K562 (cell line): Measurements from ENCODE around the gene EMC6. TPM values are rescaled to one million over a fixed set of nuclear protein-coding genes. Genes with fewer than 3 reads are reported as not detected.

Experiments
- ATAC-seq: fragments of 200-7000 bp; cut with Tn5 transposase; 3 replicates; pipeline ENCODE4 v1.9.1; 2020; ENCODE audit warnings: moderate library complexity
- BruUV-seq: library from RNA; stranded (reverse); fragments of 400-500 nt; replicated peaks from 2 replicates; lab custom pipeline; 2021; lab: Mats Ljungman, UMichigan
- CTCF ChIA-PET: fragments of 300-600 bp; formaldehyde crosslinking; extraction: SDS; loops from one replicate; lab custom pipeline; 2021; ENCODE audit warnings: low intra/inter-chr PET ratio; lab: Yijun Ruan, JAX
- POLR2A ChIA-PET: fragments of 300-600, 350-650 bp; sonication (Branson Sonifier 250); formaldehyde crosslinking; extraction: SDS; loops from one replicate; lab custom pipeline; 2021; ENCODE audit warnings: antibody characterized with exemption, inconsistent platforms; lab: Yijun Ruan, JAX
- DNase-seq, 4 experiments: peaks; one replicate each; pipeline versions ENCODE4 v3.0.0 to v3.0.0-alpha.2; 2011 to 2018; ENCODE audit warnings: low spot score in 3 of 4, mixed read lengths in 3 of 4; ENCODE audit errors: extremely low read depth in 1 of 4
- FAIRE-seq: peaks from 2 replicates; lab custom pipeline; 2011; peaks lifted over from hg19 to GRCh38; lab: Jason Lieb, UNC
- H2AFZ ChIP-seq: 2 replicates; pipeline ENCODE4 v1.6.0; 2011; ENCODE audit warnings: low read depth, low read length, control low read depth, inconsistent platforms
- H3K27ac ChIP-seq: fragments of 200-600 bp; 3 replicates; pipeline ENCODE4 v1.8.0; 2011; ENCODE audit warnings: low read depth, mild to moderate bottlenecking, control low read depth, inconsistent platforms, low read length, moderate library complexity, mixed read lengths; ENCODE audit errors: extremely low read depth
- H3K27me3 ChIP-seq, 2 experiments: fragments of 300-600 bp in 1 of 2; 2 replicates in 1 of 2; 3 replicates in 1 of 2; pipeline versions ENCODE4 v1.6.0 to v1.8.0; 2011; ENCODE audit warnings: inconsistent platforms in 2 of 2, low read length in 2 of 2, mild to moderate bottlenecking in 1 of 2, mixed read lengths in 1 of 2, moderate library complexity in 1 of 2; ENCODE audit not compliant: control insufficient read depth in 2 of 2, insufficient read depth in 2 of 2
- H3K36me3 ChIP-seq: fragments of 300-600 bp; 3 replicates; pipeline ENCODE4 v1.8.0; 2011; ENCODE audit warnings: mild to moderate bottlenecking, low read length, inconsistent platforms; ENCODE audit not compliant: control insufficient read depth, insufficient read depth
- H3K4me1 ChIP-seq, 2 experiments: fragments of 200-600 bp in 1 of 2; replicated peaks in 1 of 2; 2 replicates in 1 of 2; 3 replicates in 1 of 2; pipeline versions ENCODE4 v1.5.1 to v1.8.0; 2011; ENCODE audit warnings: inconsistent platforms in 2 of 2, low read length in 2 of 2, mild to moderate bottlenecking in 1 of 2, mixed read lengths in 1 of 2, moderate library complexity in 1 of 2; ENCODE audit not compliant: control insufficient read depth in 2 of 2, insufficient read depth in 2 of 2
- H3K4me2 ChIP-seq: 2 replicates; pipeline ENCODE4 v1.6.1; 2011; ENCODE audit warnings: low read length, control low read depth, inconsistent platforms, mixed read lengths; ENCODE audit not compliant: insufficient read depth
- H3K4me3 ChIP-seq: fragments of 200-600 bp; sonication (generic), shearing (Covaris generic); 2 replicates; pipeline ENCODE4 v1.5.1; 2016; ENCODE audit warnings: control low read depth, inconsistent platforms
- H3K79me2 ChIP-seq: fragments of 200-600 bp; 3 replicates; pipeline ENCODE4 v1.8.0; 2011; ENCODE audit warnings: low read length, inconsistent platforms; ENCODE audit not compliant: control insufficient read depth, insufficient read depth
- H3K9ac ChIP-seq, 2 experiments: 2 replicates each; pipeline versions ENCODE4 v1.6.0 to v1.6.1; 2011; ENCODE audit warnings: low read depth in 2 of 2, low read length in 2 of 2, control low read depth in 1 of 2, inconsistent platforms in 1 of 2, mild to moderate bottlenecking in 1 of 2, mixed read lengths in 1 of 2; ENCODE audit not compliant: insufficient read depth in 1 of 2
- H3K9me1 ChIP-seq: one replicate; pipeline ENCODE4 v1.6.0; 2011; ENCODE audit warnings: inconsistent platforms, mild to moderate bottlenecking, low read length, moderate library complexity; ENCODE audit not compliant: control insufficient read depth, insufficient read depth
- H3K9me3 ChIP-seq: replicated peaks from 2 replicates; pipeline ENCODE4 v1.5.1; 2011; ENCODE audit warnings: low read depth, low read length, inconsistent platforms; ENCODE audit not compliant: control insufficient read depth, insufficient read depth
- H4K20me1 ChIP-seq: replicated peaks from 2 replicates; pipeline ENCODE4 v1.6.1; 2011; ENCODE audit warnings: low read length, inconsistent platforms, mixed read lengths; ENCODE audit not compliant: control insufficient read depth, insufficient read depth
- FOXA1 ChIP-seq: fragments of 450-650 bp; IDR thresholded peaks from 2 replicates; pipeline ENCODE4 v1.6.1; 2016; ENCODE audit warnings: mild to moderate bottlenecking, borderline replicate concordance
- FOXK1 ChIP-seq: sonication (generic); formaldehyde crosslinking; IDR thresholded peaks from 2 replicates; pipeline ENCODE4 v1.8.0; 2022; ENCODE audit warnings: missing genetic modification reagents, mild to moderate bottlenecking, borderline replicate concordance
- GATA2 ChIP-seq: sonication (generic); formaldehyde crosslinking; IDR thresholded peaks from 2 replicates; pipeline ENCODE4 v1.4.0; 2020; ENCODE audit warnings: mild to moderate bottlenecking, missing genetic modification reagents
- HLTF ChIP-seq: fragments of 450-650 bp; IDR thresholded peaks from 2 replicates; pipeline ENCODE4 v1.6.1; 2016
- HNRNPH1 ChIP-seq: fragments of 200-400 bp; formaldehyde crosslinking; optimal IDR thresholded peaks from 2 replicates; pipeline ENCODE3; 2017; ENCODE audit warnings: low read depth, mild to moderate bottlenecking, low read length, moderate library complexity
- KDM1A ChIP-seq, 2 experiments: fragments of 450-650 bp; IDR thresholded peaks; 2 replicates each; pipeline ENCODE4 v1.6.1; 2016; ENCODE audit warnings: mild to moderate bottlenecking in 2 of 2
- L3MBTL2 ChIP-seq: fragments of 450-650 bp; IDR thresholded peaks from 2 replicates; pipeline ENCODE4 v1.6.1; 2016; ENCODE audit warnings: mild to moderate bottlenecking, moderate library complexity
- MCM2 ChIP-seq: fragments of 450-650 bp; IDR thresholded peaks from 2 replicates; pipeline ENCODE4 v1.6.1; 2017; ENCODE audit warnings: low read depth, mild to moderate bottlenecking
- MYBL2 ChIP-seq, 2 experiments: fragments of 450-650 bp in 1 of 2; sonication (generic) in 1 of 2; formaldehyde crosslinking in 1 of 2; IDR thresholded peaks; 2 replicates each; pipeline versions ENCODE4 v1.6.1 to v1.8.1; 2017 to 2022; ENCODE audit warnings: borderline replicate concordance in 1 of 2, inconsistent platforms in 1 of 2, low read depth in 1 of 2, mild to moderate bottlenecking in 1 of 2, missing genetic modification reagents in 1 of 2, moderate library complexity in 1 of 2
- NFE2L1 ChIP-seq: fragments of 450-650 bp; IDR thresholded peaks from 2 replicates; pipeline ENCODE4 v1.6.1; 2016; ENCODE audit warnings: missing genetic modification characterization, low read depth, mild to moderate bottlenecking, missing compliant biosample characterization, moderate library complexity, borderline replicate concordance
- PTTG1 ChIP-seq: fragments of 450-650 bp; IDR thresholded peaks from 2 replicates; pipeline ENCODE4 v1.6.1; 2016; ENCODE audit warnings: low read depth, mild to moderate bottlenecking, missing genetic modification characterization, missing compliant biosample characterization
- RBM17 ChIP-seq: fragments of 200-400 bp; formaldehyde crosslinking; IDR thresholded peaks from 2 replicates; pipeline ENCODE4 v1.6.1; 2017; ENCODE audit warnings: low read depth, mild to moderate bottlenecking, low read length, borderline replicate concordance
- SMARCE1 ChIP-seq: fragments of 450-650 bp; IDR thresholded peaks from 2 replicates; pipeline ENCODE4 v1.7.1; 2016; ENCODE audit warnings: mild to moderate bottlenecking
- TEAD4 ChIP-seq, 2 experiments: sonication (generic) in 1 of 2; formaldehyde crosslinking in 1 of 2; IDR thresholded peaks; 2 replicates each; pipeline versions ENCODE4 v1.6.1 to v1.8.0; 2012 to 2022; ENCODE audit warnings: borderline replicate concordance in 1 of 2, inconsistent platforms in 1 of 2, low read length in 1 of 2, mild to moderate bottlenecking in 1 of 2, missing genetic modification reagents in 1 of 2
- ZNF134 ChIP-seq: fragments of 250-450 bp; sonication (Bioruptor Pico); conservative IDR thresholded peaks from 2 replicates; pipeline ENCODE4 v1.4.0; 2020
- ZNF431 ChIP-seq: sonication (generic); formaldehyde crosslinking; IDR thresholded peaks from 2 replicates; pipeline ENCODE4 v1.8.0; 2022; ENCODE audit warnings: mild to moderate bottlenecking, missing genetic modification reagents
- ZNF584 ChIP-seq: fragments of 200-800 bp; sonication (Bioruptor generic); IDR thresholded peaks from 2 replicates; pipeline ENCODE4 v1.6.1; 2016; ENCODE audit warnings: low read depth, mild to moderate bottlenecking, missing genetic modification characterization, missing compliant biosample characterization
- WGBS: fragments of 100-300 bp; shearing (Covaris generic); methylation state at CpG from one replicate; pipeline ENCODE4 v1.1.6; 2016; ENCODE audit warnings: low coverage, mixed read lengths; ENCODE audit not compliant: insufficient coverage; ENCODE audit errors: missing lambda C conversion rate; 5-methylcytosine and 5-hydroxymethylcytosine counted together
- in situ Hi-C: fragments of 300-500 bp; cut with MboI; formaldehyde crosslinking; loops from 4 replicates; pipeline ENCODE4 v1.15.0; 2018; ENCODE audit warnings: inconsistent platforms, mixed read lengths
- intact Hi-C: fragments of 100-400 bp; cut with micrococcal nuclease; formaldehyde crosslinking; loops from 2 replicates; pipeline ENCODE4 v1.14.2; 2022
- polyA plus RNA-seq, 8 experiments: library from polyadenylated mRNA; depleted of rRNA in 4 of 8; stranded (reverse) in 5 of 8; unstranded in 3 of 8; fragments of >200 nt; fragmentation: Nextera tagmentation in 2 of 8; fragmentation: Illumina TruSeq in 1 of 8; extraction: Ambion mirVana in 2 of 8; extraction: Trizol in 1 of 8; gene quantifications; 2 replicates each; pipeline versions ENCODE4 v1.2.1 to v1.2.3, GENCODE V29; 2011 to 2014; ENCODE audit warnings: inconsistent platforms in 1 of 8, missing spikeins in 1 of 8
- total RNA-seq, 7 experiments: library from RNA; depleted of rRNA in 6 of 7; stranded (reverse); fragments of >200 nt in 6 of 7; fragmentation: Illumina TruSeq in 2 of 7; extraction: Trizol in 2 of 7; gene quantifications; 2 replicates each; pipeline versions ENCODE4 v1.2.1 to v1.2.3, GENCODE V29; 2011 to 2021; ENCODE audit warnings: low replicate concordance in 1 of 7
- TF ChIP-seq, protein P1 (sequence below): fragments of 450-650 bp; IDR thresholded peaks from 2 replicates; pipeline ENCODE4 v1.6.1; 2016; ENCODE audit warnings: low read depth, mild to moderate bottlenecking, moderate library complexity
- TF ChIP-seq, protein P2 (sequence below): fragments of 250-450 bp; sonication (Bioruptor Pico); IDR thresholded peaks from 2 replicates; pipeline ENCODE4 v1.4.0; 2020
- TF ChIP-seq, protein P3 (sequence below): fragments of 200-800 bp; sonication (Bioruptor generic); IDR thresholded peaks from 2 replicates; pipeline ENCODE4 v1.6.1; 2017; ENCODE audit warnings: missing genetic modification characterization, missing compliant biosample characterization

The EMC6 gene
- total and polyA plus RNA-seq, 9 of the 15 experiments (the other 6 are each of a cell fraction or from before 2014, with no cell fraction given), result 2.9 to 136 (median 24.9) TPM

DNA sequence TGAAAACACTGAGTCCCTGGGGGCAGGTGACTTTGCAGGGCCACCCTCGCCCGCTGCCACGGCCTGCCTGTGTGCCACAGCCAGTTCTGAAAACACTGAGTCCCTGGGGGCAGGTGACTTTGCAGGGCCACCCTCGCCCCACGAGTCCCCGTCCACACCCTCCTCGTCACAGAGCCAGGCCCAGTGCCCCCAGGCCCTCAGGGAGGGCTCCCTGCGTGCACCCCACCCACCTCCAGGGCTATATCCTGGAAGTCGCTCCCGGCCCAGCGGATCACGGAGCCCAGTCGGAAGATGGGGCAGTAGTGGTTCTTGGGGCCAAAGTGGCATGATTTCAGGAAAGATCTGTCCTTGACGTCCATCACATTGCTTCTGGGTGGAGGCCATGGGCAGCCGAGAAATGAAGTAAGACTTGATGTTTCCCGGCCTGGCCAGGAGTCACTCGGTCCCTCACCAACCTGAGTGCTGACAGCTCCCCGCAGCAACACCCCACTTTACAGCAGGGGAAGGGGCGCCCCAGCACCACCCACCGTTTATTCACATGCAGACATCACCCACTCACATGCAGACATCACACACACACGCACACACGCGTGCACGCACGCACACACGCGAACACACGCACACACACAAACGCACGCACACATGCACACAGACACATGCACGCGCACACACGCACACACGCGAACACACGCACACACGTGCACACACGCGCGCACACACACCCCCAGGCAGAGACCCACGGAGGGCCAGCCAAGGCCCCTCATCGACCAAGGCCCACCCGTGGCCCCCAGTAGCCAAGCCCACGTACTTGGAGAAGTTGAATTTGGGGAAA, 20.9 kb downstream of the EMC6 start:
- no peak for FAIRE-seq
- H3K4me1 ChIP-seq, result peaks cover 0 to 28% of the 10 kb centered on the region in 2 experiments; a peak in 2 of 5 replicates
- in situ Hi-C loops, result no loop called here
- H3K27me3 ChIP-seq, result no peaks in the 10 kb centered on the region
- H3K9me1 ChIP-seq, result no peaks in the 10 kb centered on the region
- ChIA-PET CTCF (no interaction called here), POLR2A (no interaction called here)
- no peak for ATAC-seq
- TF ChIP-seq MCM2 (no peak), GATA2 (no peak), KDM1A (IDR thresholded peaks at IDR 0.05) (no peak), SMARCE1 (no peak), FOXA1 (no peak), L3MBTL2 (no peak), HLTF (no peak), PTTG1 (no peak), RBM17 (no peak), ZNF431 (no peak), TEAD4 (IDR thresholded peaks at IDR 0.05; ENCODE audit: low read length) (no peak), TEAD4 (CRISPR knock-in tag; IDR thresholded peaks at IDR 0.05; ENCODE audit: borderline replicate concordance) (no peak), NFE2L1 (tag) (no peak), FOXK1 (CRISPR knock-in tag) (no peak), ZNF584 (CRISPR knock-in tag) (no peak), MYBL2 (IDR thresholded peaks at IDR 0.05; ENCODE audit: low read depth) (no peak), MYBL2 (CRISPR knock-in tag; IDR thresholded peaks at IDR 0.05; ENCODE audit: borderline replicate concordance) (no peak), HNRNPH1 (no peak), ZNF134 (CRISPR knock-in tag) (no peak)
- TF ChIP-seq, protein P1, sequence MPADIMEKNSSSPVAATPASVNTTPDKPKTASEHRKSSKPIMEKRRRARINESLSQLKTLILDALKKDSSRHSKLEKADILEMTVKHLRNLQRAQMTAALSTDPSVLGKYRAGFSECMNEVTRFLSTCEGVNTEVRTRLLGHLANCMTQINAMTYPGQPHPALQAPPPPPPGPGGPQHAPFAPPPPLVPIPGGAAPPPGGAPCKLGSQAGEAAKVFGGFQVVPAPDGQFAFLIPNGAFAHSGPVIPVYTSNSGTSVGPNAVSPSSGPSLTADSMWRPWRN, result no peak
- TF ChIP-seq, protein P2, sequence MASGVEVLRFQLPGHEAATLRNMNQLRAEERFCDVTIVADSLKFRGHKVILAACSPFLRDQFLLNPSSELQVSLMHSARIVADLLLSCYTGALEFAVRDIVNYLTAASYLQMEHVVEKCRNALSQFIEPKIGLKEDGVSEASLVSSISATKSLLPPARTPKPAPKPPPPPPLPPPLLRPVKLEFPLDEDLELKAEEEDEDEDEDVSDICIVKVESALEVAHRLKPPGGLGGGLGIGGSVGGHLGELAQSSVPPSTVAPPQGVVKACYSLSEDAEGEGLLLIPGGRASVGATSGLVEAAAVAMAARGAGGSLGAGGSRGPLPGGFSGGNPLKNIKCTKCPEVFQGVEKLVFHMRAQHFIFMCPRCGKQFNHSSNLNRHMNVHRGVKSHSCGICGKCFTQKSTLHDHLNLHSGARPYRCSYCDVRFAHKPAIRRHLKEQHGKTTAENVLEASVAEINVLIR, result no peak
- TF ChIP-seq, protein P3, sequence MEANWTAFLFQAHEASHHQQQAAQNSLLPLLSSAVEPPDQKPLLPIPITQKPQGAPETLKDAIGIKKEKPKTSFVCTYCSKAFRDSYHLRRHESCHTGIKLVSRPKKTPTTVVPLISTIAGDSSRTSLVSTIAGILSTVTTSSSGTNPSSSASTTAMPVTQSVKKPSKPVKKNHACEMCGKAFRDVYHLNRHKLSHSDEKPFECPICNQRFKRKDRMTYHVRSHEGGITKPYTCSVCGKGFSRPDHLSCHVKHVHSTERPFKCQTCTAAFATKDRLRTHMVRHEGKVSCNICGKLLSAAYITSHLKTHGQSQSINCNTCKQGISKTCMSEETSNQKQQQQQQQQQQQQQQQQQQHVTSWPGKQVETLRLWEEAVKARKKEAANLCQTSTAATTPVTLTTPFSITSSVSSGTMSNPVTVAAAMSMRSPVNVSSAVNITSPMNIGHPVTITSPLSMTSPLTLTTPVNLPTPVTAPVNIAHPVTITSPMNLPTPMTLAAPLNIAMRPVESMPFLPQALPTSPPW (CRISPR knock-in tag), result no peak
- no peak overlapping the region for H3K4me3 ChIP-seq
- intact Hi-C loops, result loop anchor here (10.0 kb wide), 2 partner anchors 85 to 645 kb away; partner anchors contain the start of gene TRPV1
- no peak overlapping the region for H3K4me2 ChIP-seq
- no peaks in the 10 kb centered on the region for H4K20me1 ChIP-seq
- DNase-seq, result no peak
- no TSS peak for BruUV-seq
- H3K79me2 ChIP-seq, result no peaks in the 10 kb centered on the region
- no peak overlapping the region for H3K27ac ChIP-seq
- H3K36me3 ChIP-seq, result no peaks in the 10 kb centered on the region
- no peak overlapping the region for H3K9ac ChIP-seq
- WGBS, result 69% methylated on average over 13 of the region's 44 CpGs
- no peak overlapping the region for H2AFZ ChIP-seq
- no peaks in the 10 kb centered on the region for H3K9me3 ChIP-seq
